ENCODE results near the gene HNRNPUL2. TPM values are rescaled to one million over a fixed set of nuclear protein-coding genes. Genes with fewer than 3 reads are reported as not detected.
"Not testable (repeated sequence)": the region's sequence is repeated elsewhere in the genome, so short reads cannot be mapped to it uniquely, and the experiment has no call there.

The HNRNPUL2 gene
- total RNA-seq, 3 donors from 2014 or later (not counting 1 experiment from before 2014, with no cell fraction given): 58.0 to 73.1 (median 69.3) TPM

GRCh38 chr11:62706850-62707247 lies 20.4 kb downstream of the HNRNPUL2 start:
- intact Hi-C loops (cut with micrococcal nuclease): loop anchor here (2.0 to 5.0 kb wide), 5 partner anchors 35 to 135 kb away; partner anchors contain the start of genes EEF1G, EML3, LBHD1 and ROM1
- no peak for DNase-seq
- H3K27ac ChIP-seq (ENCODE audit: low read length): peak overlapping the region; percentile 55

DNA sequence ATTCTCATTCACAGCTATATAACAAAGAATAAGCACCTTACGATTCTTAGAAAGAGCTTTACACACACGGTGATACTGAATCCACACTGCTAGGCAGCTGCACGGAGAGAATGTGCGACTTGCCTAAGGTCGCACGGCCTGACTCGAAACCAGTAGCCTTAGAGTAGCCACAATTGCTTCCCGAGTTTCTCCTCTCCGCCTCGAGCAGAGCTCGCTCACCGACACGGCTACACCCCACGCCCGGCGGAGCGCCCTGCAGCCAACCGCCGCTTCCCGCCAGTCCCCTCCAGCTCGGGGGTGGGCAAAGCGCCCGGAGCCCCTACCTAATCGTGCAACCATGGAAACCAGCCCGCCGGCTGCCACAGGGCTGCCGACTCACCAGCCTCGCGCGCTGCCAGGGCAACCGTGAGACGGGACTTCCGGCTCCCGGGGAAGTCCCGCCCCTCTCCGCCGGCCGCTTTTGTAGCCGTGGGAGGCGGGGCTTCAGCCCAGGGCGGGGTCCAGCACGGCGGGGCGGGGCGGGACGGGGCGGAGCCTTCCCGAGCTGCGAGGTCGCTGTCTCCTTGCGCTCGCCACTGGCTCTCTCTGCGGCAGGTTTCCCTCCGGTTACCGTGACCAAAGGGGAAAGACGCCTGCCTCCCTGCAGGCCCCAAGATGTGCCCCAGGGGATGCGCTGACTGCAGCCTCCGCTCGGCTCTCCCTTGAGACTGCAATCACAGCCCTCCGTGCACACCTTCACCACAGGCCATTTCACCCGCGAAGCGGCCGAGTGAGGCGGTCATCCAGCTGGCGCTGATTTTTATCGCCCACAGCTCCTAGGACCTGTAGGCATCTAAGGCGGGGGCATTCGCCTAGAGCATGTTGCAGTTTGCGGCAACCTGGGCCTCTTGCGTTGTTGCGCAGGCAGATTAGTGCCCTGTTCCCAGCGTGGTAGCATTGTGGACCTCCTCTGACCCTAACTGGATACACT lies 21.1 kb downstream of the HNRNPUL2 start:
- TF ChIP-seq, protein P1, sequence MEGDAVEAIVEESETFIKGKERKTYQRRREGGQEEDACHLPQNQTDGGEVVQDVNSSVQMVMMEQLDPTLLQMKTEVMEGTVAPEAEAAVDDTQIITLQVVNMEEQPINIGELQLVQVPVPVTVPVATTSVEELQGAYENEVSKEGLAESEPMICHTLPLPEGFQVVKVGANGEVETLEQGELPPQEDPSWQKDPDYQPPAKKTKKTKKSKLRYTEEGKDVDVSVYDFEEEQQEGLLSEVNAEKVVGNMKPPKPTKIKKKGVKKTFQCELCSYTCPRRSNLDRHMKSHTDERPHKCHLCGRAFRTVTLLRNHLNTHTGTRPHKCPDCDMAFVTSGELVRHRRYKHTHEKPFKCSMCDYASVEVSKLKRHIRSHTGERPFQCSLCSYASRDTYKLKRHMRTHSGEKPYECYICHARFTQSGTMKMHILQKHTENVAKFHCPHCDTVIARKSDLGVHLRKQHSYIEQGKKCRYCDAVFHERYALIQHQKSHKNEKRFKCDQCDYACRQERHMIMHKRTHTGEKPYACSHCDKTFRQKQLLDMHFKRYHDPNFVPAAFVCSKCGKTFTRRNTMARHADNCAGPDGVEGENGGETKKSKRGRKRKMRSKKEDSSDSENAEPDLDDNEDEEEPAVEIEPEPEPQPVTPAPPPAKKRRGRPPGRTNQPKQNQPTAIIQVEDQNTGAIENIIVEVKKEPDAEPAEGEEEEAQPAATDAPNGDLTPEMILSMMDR (IDR thresholded peaks at IDR 0.05): no peak
- H3K4me1 ChIP-seq (ENCODE audit: control insufficient read depth, insufficient read depth, low read length): peaks cover 50% of the 10 kb centered on the region
- peak overlapping the region; percentile 70 for H3K4me3 ChIP-seq (ENCODE audit: low read length)
- H3K9me3 ChIP-seq (ENCODE audit: control insufficient read depth, insufficient read depth, low read length): no peaks in the 10 kb centered on the region
- ATAC-seq (peak; percentile 74 to 87 (median 77)), DNase-seq (peak; percentile 93 to 97)
- 7% methylated on average over 73 of the region's 73 CpGs for WGBS (ENCODE audit: insufficient coverage)
- Mint-ChIP-seq H3K36me3 (no peaks in the 10 kb centered on the region), H3K4me3 (peak overlapping the region; percentile 94), H3K4me1 (peaks cover 36 to 41% of the 10 kb centered on the region in 2 donors), H3K9me3 (no peaks in the 10 kb centered on the region), H3K27ac (peak overlapping the region; percentile 91 to 97), H3K27me3 (ENCODE audit: low read depth in 2 of 2) (no peaks in the 10 kb centered on the region)
- peak overlapping the region; percentile 89 for H3K27ac ChIP-seq (ENCODE audit: low read length)
- no peaks in the 10 kb centered on the region for H3K27me3 ChIP-seq (ENCODE audit: control insufficient read depth, insufficient read depth, low read length)
- peaks cover 4% of the 10 kb centered on the region for H3K36me3 ChIP-seq (ENCODE audit: control insufficient read depth, insufficient read depth, low read length)
- intact Hi-C loops (cut with micrococcal nuclease): loop anchor here (2.0 to 5.0 kb wide), 5 partner anchors 34 to 136 kb away; partner anchors contain the start of genes EEF1G, EML3, LBHD1 and ROM1

More at GRCh38 chr11:62706850-62707247, 20.4 kb downstream of the HNRNPUL2 start:
- Mint-ChIP-seq H3K4me3 (peak overlapping the region; percentile 77), H3K27ac (peak overlapping the region; percentile 91 to 97), H3K4me1 (peaks cover 36 to 41% of the 10 kb centered on the region in 2 donors), H3K27me3 (ENCODE audit: low read depth in 2 of 2) (no peaks in the 10 kb centered on the region), H3K9me3 (no peaks in the 10 kb centered on the region), H3K36me3 (no peaks in the 10 kb centered on the region)
- no peaks in the 10 kb centered on the region for H3K9me3 ChIP-seq (ENCODE audit: control insufficient read depth, insufficient read depth, low read length)
- no peak for ATAC-seq
- H3K27me3 ChIP-seq (ENCODE audit: control insufficient read depth, insufficient read depth, low read length): no peaks in the 10 kb centered on the region
- peak overlapping the region; percentile 70 for H3K4me3 ChIP-seq (ENCODE audit: low read length)
- peaks cover 50% of the 10 kb centered on the region for H3K4me1 ChIP-seq (ENCODE audit: control insufficient read depth, insufficient read depth, low read length)
- WGBS (ENCODE audit: insufficient coverage): 90% methylated on average over 8 of the region's 8 CpGs
- TF ChIP-seq, protein P1 (IDR thresholded peaks at IDR 0.05): no peak
- H3K36me3 ChIP-seq (ENCODE audit: control insufficient read depth, insufficient read depth, low read length): peaks cover 6% of the 10 kb centered on the region

DNA sequence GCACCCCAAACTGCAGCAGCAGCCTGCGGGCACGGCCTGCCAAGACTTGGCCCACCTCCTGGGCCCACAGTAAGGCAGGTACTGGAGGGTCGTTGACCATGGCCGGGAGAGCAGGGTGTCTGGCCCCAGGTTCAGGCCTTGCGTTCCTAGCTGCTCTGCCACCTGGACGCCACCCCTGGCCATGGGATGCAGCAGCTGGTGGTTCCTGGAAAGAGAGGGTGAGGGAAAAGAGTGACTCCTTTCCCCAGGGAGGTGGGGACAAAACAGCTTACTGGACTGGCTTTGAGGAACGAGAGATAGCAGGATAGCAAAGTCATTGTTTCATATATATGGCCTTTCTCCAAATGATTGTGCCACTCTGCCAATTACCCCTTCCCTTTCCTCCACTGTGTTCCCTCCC lies 21.8 kb downstream of the HNRNPUL2 start:
- no peaks in the 10 kb centered on the region for H3K27me3 ChIP-seq (ENCODE audit: control insufficient read depth, insufficient read depth, low read length)
- no peaks in the 10 kb centered on the region for H3K27me3 Mint-ChIP-seq (ENCODE audit: low read depth in 2 of 2)
- H3K36me3 ChIP-seq (ENCODE audit: control insufficient read depth, insufficient read depth, low read length): peaks cover under 1% of the 10 kb centered on the region
- DNase-seq (no peak), ATAC-seq (no peak)
- peaks cover 47% of the 10 kb centered on the region for H3K4me1 ChIP-seq (ENCODE audit: control insufficient read depth, insufficient read depth, low read length)
- intact Hi-C loops (cut with micrococcal nuclease): loop anchor here (5.0 kb wide), 4 partner anchors 33 to 137 kb away; partner anchors contain the start of genes EEF1G, EML3, LBHD1 and ROM1
- peak overlapping the region; percentile 91 to 97 for H3K27ac Mint-ChIP-seq
- 75% methylated on average over 7 of the region's 7 CpGs for WGBS (ENCODE audit: insufficient coverage)
- H3K4me3 ChIP-seq (ENCODE audit: low read length): peak overlapping the region; percentile 70
- no peaks in the 10 kb centered on the region for H3K9me3 Mint-ChIP-seq
- H3K9me3 ChIP-seq (ENCODE audit: control insufficient read depth, insufficient read depth, low read length): no peaks in the 10 kb centered on the region
- no peaks in the 10 kb centered on the region for H3K36me3 Mint-ChIP-seq
- H3K4me3 Mint-ChIP-seq: peak overlapping the region; percentile 94
- H3K4me1 Mint-ChIP-seq: peaks cover 36 to 41% of the 10 kb centered on the region in 2 donors
- peak overlapping the region; percentile 89 for H3K27ac ChIP-seq (ENCODE audit: low read length)
- TF ChIP-seq, protein P1 (IDR thresholded peaks at IDR 0.05): no peak

DNA sequence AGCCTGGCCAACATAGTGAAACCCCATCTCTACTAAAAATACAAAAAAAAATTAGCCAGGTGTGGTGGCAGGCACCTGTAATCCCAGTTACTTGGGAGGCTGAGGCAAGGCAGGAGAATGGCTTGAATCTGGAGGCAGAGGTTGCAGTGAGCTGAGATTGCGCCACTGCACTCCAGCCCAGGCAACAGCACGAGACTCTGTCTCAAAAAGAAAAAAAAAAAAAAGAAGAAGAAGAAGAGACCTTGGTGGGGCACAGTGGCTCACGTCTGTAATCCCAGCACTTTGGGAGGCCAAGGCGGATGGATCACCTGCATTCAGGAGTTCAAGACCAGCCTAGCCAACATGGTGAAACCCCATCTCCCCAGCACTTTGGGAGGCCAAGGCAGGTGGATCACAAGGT lies 23.3 kb downstream of the HNRNPUL2 start:
- H3K4me1 ChIP-seq (ENCODE audit: control insufficient read depth, insufficient read depth, low read length): peaks cover 36% of the 10 kb centered on the region
- H3K27me3 ChIP-seq (ENCODE audit: control insufficient read depth, insufficient read depth, low read length); intact Hi-C loops (cut with micrococcal nuclease); ATAC-seq; H3K36me3 Mint-ChIP-seq; H3K4me3 ChIP-seq (ENCODE audit: low read length); H3K4me3 Mint-ChIP-seq; H3K27ac Mint-ChIP-seq; H3K27me3 Mint-ChIP-seq (ENCODE audit: low read depth in 2 of 2); H3K9me3 ChIP-seq (ENCODE audit: control insufficient read depth, insufficient read depth, low read length); H3K9me3 Mint-ChIP-seq; H3K27ac ChIP-seq (ENCODE audit: low read length); DNase-seq; H3K36me3 ChIP-seq (ENCODE audit: control insufficient read depth, insufficient read depth, low read length): not testable (repeated sequence)
- 92% methylated on average over 4 of the region's 4 CpGs for WGBS (ENCODE audit: insufficient coverage)
- peaks cover 24 to 29% of the 10 kb centered on the region in 2 donors for H3K4me1 Mint-ChIP-seq

Data from natural killer cell (primary cell).